Esophagus muscularis mucosa (tissue), 4 donors: ENCODE measurements around the gene OLFM2. TPM values are rescaled to one million over a fixed set of nuclear protein-coding genes. Genes with fewer than 3 reads are reported as not detected.

Experiments used
- DNase-seq: peaks from one replicate; pipeline ENCODE4 v3.0.0-alpha.2; 2017; ENCODE audit errors: extremely low spot score
- H3K27ac ChIP-seq, 4 donors: fragments of 200-600 bp; sonication (generic); replicated peaks in 1 of 4; 1 replicate in 3 of 4; 2 replicates in 1 of 4; pipeline ENCODE4 v1.5.1; 2016 to 2019; ENCODE audit warnings: mild to moderate bottlenecking in 1 of 4
- H3K27me3 ChIP-seq, 4 donors: fragments of 200-600 bp; sonication (generic); one replicate each; pipeline versions ENCODE4 v1.5.1 to v1.6.0; 2016 to 2019
- H3K36me3 ChIP-seq, 4 donors: fragments of 200-600 bp; sonication (generic); one replicate each; pipeline ENCODE4 v1.5.1; 2016 to 2019
- H3K4me1 ChIP-seq, 4 donors: fragments of 200-600 bp; sonication (generic); one replicate each; pipeline ENCODE4 v1.5.1; 2016 to 2019
- H3K4me3 ChIP-seq, 4 donors: fragments of 200-600 bp; sonication (generic); 1 replicate in 2 of 4; 2 replicates in 2 of 4; pipeline ENCODE4 v1.5.1; 2016 to 2019; ENCODE audit warnings: mild to moderate bottlenecking in 4 of 4, moderate library complexity in 1 of 4
- H3K9me3 ChIP-seq, 4 donors: fragments of 200-600 bp; sonication (generic); 1 replicate in 3 of 4; 2 replicates in 1 of 4; pipeline ENCODE4 v1.5.1; 2016 to 2019
- CTCF ChIP-seq, 3 experiments: fragments of 200-600 bp in 2 of 3; fragments of 450-650 bp in 1 of 3; sonication (generic) in 2 of 3; IDR thresholded peaks; one replicate each; pipeline ENCODE4 v1.5.1; 2017 to 2019; ENCODE audit warnings: antibody characterized with exemption in 3 of 3, mild to moderate bottlenecking in 2 of 3, moderate library complexity in 1 of 3
- EP300 ChIP-seq: sonication (generic); formaldehyde crosslinking; IDR thresholded peaks from one replicate; pipeline ENCODE4 v1.6.1; 2017; ENCODE audit warnings: antibody characterized with exemption
- POLR2A ChIP-seq: fragments of 450-650 bp; IDR thresholded peaks from one replicate; pipeline ENCODE4 v1.6.1; 2017; ENCODE audit warnings: antibody characterized with exemption, moderate library complexity, mild to moderate bottlenecking, low read depth
- POLR2AphosphoS5 ChIP-seq, 2 donors: sonication (generic); formaldehyde crosslinking; IDR thresholded peaks; one replicate each; pipeline ENCODE4 v1.6.1; 2017; ENCODE audit warnings: antibody characterized with exemption in 2 of 2
- WGBS: methylation state at CpG from one replicate; pipeline ENCODE4 v1.1.5; 2018; 5-methylcytosine and 5-hydroxymethylcytosine counted together
- intact Hi-C: fragments of 100-400 bp; cut with DNase I; formaldehyde crosslinking; loops from one replicate; pipeline ENCODE4 v1.15.1; 2023
- total RNA-seq, 4 donors: library from RNA; depleted of rRNA; stranded (reverse); fragments of >200 nt; gene quantifications; one replicate each; pipeline versions ENCODE4 v1.1.0 to v1.2.1, GENCODE V29; 2016

OLFM2 gene
- total RNA-seq, 4 donors from 2014 or later: 3.6 to 17.1 (median 11.6) TPM

GRCh38 chr19:9857920-9858746 is 78.2 kb downstream of the OLFM2 start:
- intact Hi-C loops: no loop called here
- TF ChIP-seq CTCF (IDR thresholded peaks at IDR 0.05): no peak
- TF ChIP-seq EP300: no peak
- TF ChIP-seq POLR2AphosphoS5 (IDR thresholded peaks at IDR 0.05): no peak
- TF ChIP-seq POLR2A: no peak
- 80% methylated on average over 9 of the region's 10 CpGs for WGBS
- peaks cover 0 to 12% (median 2%) of the 10 kb centered on the region in 4 donors for H3K36me3 ChIP-seq
- H3K27ac ChIP-seq: no peak overlapping the region
- no peaks in the 10 kb centered on the region for H3K4me1 ChIP-seq
- no peaks in the 10 kb centered on the region for H3K9me3 ChIP-seq
- no peak for DNase-seq
- no peak overlapping the region for H3K4me3 ChIP-seq
- no peaks in the 10 kb centered on the region for H3K27me3 ChIP-seq

GRCh38 chr19:9857076-9857721 is 79.1 kb downstream of the OLFM2 start:
- no peaks in the 10 kb centered on the region for H3K4me1 ChIP-seq
- no peak overlapping the region for H3K4me3 ChIP-seq
- H3K27me3 ChIP-seq: no peaks in the 10 kb centered on the region
- H3K36me3 ChIP-seq: peaks cover 0 to 12% (median 2%) of the 10 kb centered on the region in 4 donors
- intact Hi-C loops: no loop called here
- H3K9me3 ChIP-seq: no peaks in the 10 kb centered on the region
- WGBS: 98% methylated on average over 6 of the region's 13 CpGs
- no peak overlapping the region for H3K27ac ChIP-seq
- DNase-seq: no peak
- TF ChIP-seq CTCF (IDR thresholded peaks at IDR 0.05) (no peak), EP300 (no peak), POLR2AphosphoS5 (IDR thresholded peaks at IDR 0.05) (no peak), POLR2A (no peak)

GRCh38 chr19:9856609-9857008 is 79.7 kb downstream of the OLFM2 start:
- intact Hi-C loops: no loop called here
- H3K9me3 ChIP-seq: no peaks in the 10 kb centered on the region
- TF ChIP-seq POLR2A: no peak
- TF ChIP-seq POLR2AphosphoS5 (IDR thresholded peaks at IDR 0.05): no peak
- no peak for TF ChIP-seq EP300
- no peak for TF ChIP-seq CTCF (IDR thresholded peaks at IDR 0.05)
- no peaks in the 10 kb centered on the region for H3K27me3 ChIP-seq
- H3K27ac ChIP-seq: no peak overlapping the region
- WGBS: 95% methylated on average over 3 of the region's 9 CpGs
- no peaks in the 10 kb centered on the region for H3K4me1 ChIP-seq
- no peak overlapping the region for H3K4me3 ChIP-seq
- peaks cover 0 to 15% (median 2%) of the 10 kb centered on the region in 4 donors for H3K36me3 ChIP-seq
- DNase-seq: no peak

GRCh38 chr19:9854282-9854846 is 82.0 kb downstream of the OLFM2 start:
- WGBS: 92% methylated on average over 25 of the region's 38 CpGs
- no peaks in the 10 kb centered on the region for H3K27me3 ChIP-seq
- intact Hi-C loops: no loop called here
- no peak overlapping the region for H3K27ac ChIP-seq
- no peak for DNase-seq
- TF ChIP-seq POLR2A (no peak), CTCF (IDR thresholded peaks at IDR 0.05) (no peak), EP300 (no peak), POLR2AphosphoS5 (IDR thresholded peaks at IDR 0.05) (no peak)
- H3K36me3 ChIP-seq: peaks cover 0 to 34% (median 16%) of the 10 kb centered on the region in 4 donors
- no peaks in the 10 kb centered on the region for H3K4me1 ChIP-seq
- no peaks in the 10 kb centered on the region for H3K9me3 ChIP-seq
- H3K4me3 ChIP-seq: no peak overlapping the region
